Panc1 (cell line): ENCODE results near the gene LOXL3.

Source experiments
- CTCF ChIP-seq: fragments of 450-650 bp; IDR thresholded peaks from 2 replicates; pipeline ENCODE4 v1.5.1; 2017; ENCODE audit warnings: mild to moderate bottlenecking
- POLR2AphosphoS5 ChIP-seq: IDR thresholded peaks from 2 replicates; pipeline ENCODE4 v1.6.1; 2012; ENCODE audit warnings: mild to moderate bottlenecking, low read depth, low read length, moderate library complexity
- REST ChIP-seq, 2 experiments: IDR thresholded peaks; 2 replicates each; pipeline ENCODE4 v1.6.1; 2011 to 2012; ENCODE audit warnings: low read depth in 2 of 2, control low read depth in 1 of 2, low read length in 1 of 2, mild to moderate bottlenecking in 1 of 2, moderate library complexity in 1 of 2; ENCODE audit not compliant: insufficient read depth in 1 of 2
- SIN3A ChIP-seq: IDR thresholded peaks from 2 replicates; pipeline ENCODE4 v1.6.1; 2012; ENCODE audit warnings: low read depth, mild to moderate bottlenecking, low read length, moderate library complexity, borderline replicate concordance; ENCODE audit not compliant: insufficient read depth
- TCF7L2 ChIP-seq: IDR thresholded peaks from 2 replicates; pipeline ENCODE4 v1.6.1; 2011; ENCODE audit warnings: mild to moderate bottlenecking, low read depth, low read length, inconsistent platforms

GRCh38 chr2:74530239-74531187 is 23.2 kb downstream of the LOXL3 start:
- no peak for TF ChIP-seq CTCF
- no peak for TF ChIP-seq POLR2AphosphoS5
- no peak for TF ChIP-seq SIN3A
- no peak for TF ChIP-seq TCF7L2
- TF ChIP-seq REST (IDR thresholded peaks at IDR 0.05; ENCODE audit: insufficient read depth in 1 of 2, low read depth in 2 of 2, low read length in 1 of 2) = no peak
